HG02943 (cell line): ENCODE data around the gene GAK.

Source experiments
- ATAC-seq: cut with Tn5 transposase; IDR thresholded peaks from one replicate; pipeline ENCODE4 v1.9.1; 2021; ENCODE audit warnings: mild to moderate bottlenecking, low read depth, moderate library complexity; ENCODE audit not compliant: unreplicated experiment

The GAK gene

DNA sequence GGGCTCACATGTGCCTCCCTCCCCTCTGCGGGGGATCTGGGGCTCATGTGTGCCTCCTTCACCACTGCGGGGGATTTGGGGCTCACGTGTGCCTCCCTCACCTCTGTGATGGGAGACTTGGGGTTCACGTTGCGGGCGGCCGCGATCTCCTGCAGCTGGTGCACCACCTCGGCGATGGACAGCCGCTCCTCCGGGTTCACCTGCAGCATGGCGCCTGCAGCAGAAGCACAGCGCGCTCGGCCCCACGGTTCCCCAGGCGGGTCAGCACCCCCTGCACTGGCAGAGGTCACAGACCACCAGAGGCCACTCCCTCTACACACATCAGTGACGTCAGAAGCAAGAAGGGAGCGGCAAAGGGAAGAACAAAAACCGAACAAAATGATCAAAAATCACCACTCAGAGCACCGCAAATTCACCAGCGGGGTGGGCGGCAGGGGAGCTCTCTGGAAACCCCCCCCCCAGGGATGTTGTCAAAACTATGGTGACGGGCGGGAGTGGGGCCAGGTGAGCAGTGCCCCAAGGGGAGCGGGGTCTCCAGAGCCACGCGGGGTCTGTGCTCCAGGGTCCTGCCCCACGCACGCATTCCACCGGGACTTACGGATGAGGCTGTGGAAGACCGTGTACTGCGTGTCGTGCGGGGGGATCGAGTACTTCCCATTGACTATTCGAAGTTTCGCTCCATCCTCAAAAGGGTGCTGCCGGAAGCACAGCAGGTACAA lies 38.7 kb downstream of the GAK start:
- no peak for ATAC-seq

DNA sequence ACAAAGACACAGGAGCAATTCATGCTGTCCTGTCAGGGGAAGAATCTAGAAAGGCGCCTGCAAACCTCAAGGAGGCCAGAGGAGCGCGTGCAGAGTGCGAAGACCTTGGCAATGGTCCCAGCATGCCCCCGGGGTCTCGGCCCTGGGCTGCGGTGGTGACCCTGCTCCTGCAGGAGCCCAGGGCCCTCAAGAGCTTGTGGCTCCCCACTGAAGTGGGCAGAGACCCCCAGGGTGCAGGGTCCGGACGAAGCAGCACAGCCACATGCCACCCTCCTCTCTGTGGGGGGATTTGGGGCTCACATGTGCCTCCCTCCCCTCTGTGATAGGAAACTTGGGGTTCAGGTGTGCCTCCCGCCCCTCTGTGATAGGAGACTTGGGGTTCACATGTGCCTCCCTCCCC lies 39.3 kb downstream of the GAK start:
- no peak for ATAC-seq

DNA sequence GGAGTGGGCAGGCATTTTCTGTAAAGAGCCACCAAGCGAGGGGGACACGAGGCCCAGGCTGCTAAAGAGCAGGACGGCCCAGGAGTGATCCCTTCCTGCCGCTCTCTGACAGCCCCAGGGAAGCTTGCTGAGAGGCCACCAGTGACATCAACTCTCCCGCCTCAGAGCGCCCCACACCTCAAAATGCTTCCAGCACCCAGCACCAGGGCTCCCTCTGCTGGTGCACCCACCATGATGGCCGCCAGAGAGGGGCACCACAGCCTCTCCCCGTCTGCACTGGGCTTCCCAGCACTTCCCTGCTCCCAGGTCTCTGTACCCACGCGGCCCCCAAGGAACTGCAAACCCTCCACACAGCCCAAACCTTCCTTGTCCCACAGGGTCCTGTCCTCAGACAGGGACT lies 40.4 kb downstream of the GAK start:
- ATAC-seq: no peak

DNA sequence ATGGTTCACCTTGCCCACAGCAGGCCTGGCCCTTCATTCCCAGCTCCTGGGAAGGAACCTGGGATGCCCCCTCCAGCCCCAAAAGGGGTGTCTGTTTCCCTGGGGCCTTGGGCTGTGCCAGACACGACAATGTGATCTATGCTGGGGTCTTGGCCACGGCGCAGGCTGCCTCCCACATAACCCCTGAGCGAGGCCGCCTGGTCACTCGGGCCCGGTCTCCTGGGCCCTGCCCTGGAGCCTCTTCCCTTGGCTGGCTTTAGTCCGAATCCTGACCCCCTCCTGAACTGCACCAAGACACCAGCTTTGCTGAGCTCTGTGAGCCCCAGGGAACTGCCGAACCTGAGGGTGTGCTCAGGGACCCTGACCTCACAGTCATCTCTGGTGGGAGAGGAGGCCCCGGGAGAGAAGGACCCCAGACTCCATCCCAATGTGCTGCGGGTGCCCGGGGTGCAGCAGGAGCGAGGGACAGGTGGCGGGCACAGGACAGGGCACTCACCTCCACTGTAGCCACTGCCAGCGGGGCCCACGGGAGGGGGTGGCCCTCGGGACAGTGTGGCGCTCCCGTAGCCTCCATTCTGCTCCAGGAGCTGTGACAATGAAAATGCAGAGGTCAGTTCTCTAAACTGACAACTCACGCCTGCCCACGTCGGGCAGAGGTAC lies 42.0 kb downstream of the GAK start:
- ATAC-seq: no peak

DNA sequence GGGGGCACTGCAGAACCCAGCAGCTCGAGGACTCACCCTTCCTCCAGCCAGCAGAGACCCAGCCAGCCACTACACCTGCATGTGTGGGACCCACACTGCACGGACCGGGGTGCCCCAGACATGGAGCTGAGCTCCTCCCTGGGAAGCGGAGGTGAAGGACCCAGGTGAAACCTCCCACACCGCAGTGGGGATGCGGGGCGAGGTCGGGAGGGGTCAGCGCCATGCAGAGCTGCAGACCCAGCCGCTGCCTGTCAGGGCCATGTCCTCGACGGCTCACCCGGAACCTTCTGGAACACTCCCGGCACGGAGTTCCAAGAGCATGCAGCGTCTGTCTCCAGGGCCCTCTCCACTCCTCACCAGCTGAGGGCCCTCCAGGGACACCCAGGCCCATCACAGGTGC lies 42.6 kb downstream of the GAK start:
- ATAC-seq: no peak

DNA sequence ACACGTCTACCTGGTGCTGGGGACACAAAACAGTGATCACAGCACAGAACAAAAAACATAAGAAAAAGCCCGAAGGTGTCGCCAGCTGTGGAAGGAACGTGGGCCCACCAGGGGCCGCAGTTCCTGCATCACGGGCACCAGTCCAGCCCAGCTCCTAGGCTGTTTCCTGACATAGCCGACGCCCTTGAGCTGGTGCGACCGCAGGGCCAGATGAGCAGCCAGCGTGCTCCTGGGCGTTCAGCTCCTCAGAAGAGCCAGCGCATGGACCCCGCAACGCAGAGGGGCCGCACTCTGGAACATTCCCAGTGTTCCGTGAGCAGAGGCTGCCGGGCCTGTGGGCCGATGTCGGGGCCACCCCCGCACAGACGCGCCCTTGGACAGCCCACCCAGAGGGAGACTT lies 44.1 kb downstream of the GAK start:
- no peak for ATAC-seq

DNA sequence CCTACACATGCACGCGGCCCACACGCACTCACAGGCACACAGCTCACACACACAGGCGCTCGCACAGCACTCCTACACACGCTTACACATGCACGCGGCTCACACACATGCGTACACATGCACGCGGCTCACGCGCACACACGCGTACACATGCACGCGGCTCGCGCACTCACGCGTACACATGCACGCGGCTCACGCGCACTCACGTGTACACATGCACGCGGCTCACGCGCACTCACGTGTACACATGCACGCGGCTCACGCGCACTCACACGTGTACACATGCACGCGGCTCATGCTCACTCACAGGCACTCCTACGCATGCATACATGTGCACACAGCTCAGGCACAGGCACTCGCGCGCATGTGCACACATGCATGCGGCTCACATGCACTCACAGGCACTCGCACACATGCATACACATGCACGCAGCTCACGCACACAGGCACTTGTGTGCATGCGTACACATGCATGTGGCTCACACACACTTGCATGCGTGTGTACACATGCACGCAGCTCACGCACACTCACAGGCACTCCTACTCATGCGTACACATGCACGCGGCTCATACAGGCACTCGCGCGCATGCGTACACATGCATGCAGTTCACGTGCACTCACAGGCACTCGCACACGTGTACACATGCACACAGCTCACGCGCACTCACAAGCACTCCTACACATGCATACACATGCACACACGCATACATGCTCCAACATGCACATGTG lies 44.9 kb downstream of the GAK start:
- no peak for ATAC-seq

DNA sequence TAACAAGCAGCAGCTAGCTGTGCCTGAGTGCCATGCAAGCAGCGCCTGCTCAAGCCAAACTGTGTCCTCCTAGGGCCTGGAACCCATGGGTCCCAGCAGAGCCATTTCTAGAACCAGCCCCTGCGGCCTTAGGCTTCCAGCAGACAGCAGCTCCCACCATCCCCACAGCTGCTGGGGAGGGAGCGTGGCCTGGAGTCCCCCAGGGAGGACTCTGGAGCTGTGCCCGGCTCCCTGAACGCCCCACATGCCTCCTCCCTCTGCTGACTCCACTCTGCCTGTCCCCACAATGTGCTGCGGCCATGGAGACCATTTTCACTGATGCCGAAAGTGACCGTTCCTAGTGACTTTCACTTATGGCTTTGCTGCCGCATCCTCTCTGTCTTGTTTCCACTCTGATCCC lies 45.9 kb downstream of the GAK start:
- no peak for ATAC-seq

DNA sequence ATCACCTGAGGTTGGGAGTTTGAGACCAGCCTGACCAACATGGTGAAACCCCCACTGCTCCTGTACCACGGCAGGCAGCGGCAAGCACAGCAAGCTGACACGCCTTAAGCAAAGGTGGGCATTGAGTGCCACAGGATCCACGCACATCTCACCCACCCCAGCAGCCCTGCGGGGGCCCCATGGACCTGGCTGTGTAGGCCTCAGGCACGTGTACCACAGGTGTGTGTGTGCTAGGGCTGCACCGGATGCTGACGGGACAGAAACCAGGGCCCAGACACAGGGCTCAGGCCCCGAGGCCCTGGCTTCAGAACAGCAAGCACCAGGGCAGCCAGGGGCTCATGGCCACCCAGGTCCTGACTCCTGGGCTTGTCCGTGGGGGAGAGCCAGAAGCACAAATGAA lies 46.8 kb downstream of the GAK start:
- ATAC-seq: no peak

DNA sequence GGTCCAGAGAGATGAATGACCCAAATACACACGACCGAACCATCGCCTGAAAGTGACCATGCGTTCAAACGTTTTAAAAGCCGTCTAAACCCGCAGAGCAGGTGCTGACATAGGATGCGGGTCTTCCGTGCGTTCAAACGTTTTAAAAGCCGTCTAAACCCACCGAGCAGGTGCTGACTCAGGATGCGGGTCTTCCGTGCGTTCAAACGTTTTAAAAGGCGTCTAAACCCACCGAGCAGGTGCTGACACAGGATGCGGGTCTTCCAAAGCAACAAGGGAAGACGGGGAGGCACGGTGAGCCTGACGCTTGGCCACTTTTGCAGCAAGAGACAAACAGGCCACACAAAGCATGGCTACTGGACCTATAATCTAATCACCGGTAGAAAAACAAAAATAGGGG lies 47.2 kb downstream of the GAK start:
- ATAC-seq: no peak

DNA sequence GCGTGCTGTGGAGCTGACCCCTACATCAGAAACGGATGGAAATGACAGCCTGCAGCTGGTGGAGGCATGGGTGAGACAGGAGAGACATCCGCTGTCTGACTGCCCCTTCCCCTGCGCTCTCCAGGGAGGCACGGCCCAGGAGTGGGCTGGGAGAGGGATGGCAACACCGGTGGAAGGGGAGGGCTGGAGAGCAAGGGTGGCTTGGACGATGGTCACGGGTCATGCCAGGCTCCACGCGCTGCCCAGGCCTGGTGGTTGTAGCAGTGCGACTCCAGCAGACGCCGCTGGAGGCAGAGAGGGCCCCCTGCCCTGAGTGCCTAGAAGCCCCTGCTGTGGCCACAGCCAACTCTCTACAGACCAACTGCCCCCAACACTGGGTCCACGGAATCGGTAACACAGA lies 47.9 kb downstream of the GAK start:
- no peak for ATAC-seq

DNA sequence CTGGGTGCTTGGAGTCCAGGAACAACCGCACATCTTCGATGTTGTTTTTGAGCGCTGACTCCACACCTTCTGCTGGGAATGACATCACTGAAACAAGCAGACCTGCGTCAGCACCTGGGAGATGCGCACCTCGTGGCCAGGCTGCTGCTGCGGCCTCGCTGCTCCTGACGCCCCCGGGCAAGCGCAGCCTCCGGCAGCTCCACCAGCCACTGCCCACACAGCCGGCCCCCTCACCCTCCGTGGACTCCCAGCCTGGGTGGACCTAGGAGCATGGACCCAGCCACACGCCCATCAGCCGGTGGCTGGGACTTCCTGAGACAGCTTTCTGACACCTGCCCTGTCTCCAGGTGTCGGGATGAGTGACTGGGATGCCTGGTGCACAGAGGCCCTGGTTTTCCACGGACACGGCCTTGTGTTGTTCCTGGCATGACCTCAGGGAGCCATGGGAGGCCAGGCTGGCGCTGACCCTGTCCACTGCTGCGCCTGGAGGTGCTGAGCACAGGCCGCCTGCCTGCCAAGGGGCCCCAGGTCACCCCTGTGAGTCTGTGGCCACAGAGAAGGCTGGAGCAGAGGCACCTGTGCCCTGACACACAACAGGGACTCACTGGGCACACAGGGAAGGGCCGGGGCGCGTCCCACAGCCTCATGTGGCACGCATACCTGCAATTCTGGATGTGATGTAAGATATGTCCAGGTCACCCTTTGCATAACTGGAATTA lies 48.6 kb downstream of the GAK start:
- ATAC-seq: no peak

DNA sequence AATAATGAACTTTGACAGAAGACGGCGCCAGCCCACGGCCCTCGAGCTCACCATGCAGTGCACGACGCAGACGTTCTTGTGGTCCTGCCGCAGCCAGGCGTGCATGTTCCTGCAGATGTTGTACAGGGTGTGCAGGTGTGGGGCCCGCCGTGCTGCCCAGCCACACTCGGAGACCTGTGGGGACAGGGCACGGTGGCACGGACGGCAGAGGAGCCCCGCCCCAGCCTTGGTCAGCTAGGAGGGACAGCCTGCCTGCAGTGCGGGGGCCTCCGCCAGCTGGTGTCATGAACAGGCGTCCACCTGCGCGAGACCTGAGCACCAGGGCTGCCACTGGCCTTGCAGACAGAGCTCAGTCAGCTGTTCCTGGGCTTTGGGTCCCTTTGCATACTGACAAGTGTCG lies 49.5 kb downstream of the GAK start:
- no peak for ATAC-seq

DNA sequence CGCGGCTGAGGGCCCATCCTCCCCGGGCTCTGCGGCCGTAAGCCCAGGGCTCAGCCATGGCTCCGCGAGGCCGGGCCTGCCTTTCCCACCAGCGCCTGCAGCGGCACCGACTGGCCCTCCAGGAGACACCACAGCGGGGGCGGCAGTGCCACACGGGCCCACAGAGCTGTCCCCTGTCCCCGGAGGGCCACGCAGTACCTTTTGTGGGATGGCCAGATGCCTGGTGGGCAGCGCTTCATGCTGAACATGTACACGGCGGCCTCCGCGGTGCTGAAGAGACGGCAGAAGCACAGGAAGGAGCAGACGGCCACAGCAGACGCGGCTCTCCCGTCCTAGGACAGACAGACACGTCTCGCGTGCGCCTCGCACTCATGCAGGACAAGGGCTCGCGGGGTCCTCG lies 50.4 kb downstream of the GAK start:
- ATAC-seq: no peak

DNA sequence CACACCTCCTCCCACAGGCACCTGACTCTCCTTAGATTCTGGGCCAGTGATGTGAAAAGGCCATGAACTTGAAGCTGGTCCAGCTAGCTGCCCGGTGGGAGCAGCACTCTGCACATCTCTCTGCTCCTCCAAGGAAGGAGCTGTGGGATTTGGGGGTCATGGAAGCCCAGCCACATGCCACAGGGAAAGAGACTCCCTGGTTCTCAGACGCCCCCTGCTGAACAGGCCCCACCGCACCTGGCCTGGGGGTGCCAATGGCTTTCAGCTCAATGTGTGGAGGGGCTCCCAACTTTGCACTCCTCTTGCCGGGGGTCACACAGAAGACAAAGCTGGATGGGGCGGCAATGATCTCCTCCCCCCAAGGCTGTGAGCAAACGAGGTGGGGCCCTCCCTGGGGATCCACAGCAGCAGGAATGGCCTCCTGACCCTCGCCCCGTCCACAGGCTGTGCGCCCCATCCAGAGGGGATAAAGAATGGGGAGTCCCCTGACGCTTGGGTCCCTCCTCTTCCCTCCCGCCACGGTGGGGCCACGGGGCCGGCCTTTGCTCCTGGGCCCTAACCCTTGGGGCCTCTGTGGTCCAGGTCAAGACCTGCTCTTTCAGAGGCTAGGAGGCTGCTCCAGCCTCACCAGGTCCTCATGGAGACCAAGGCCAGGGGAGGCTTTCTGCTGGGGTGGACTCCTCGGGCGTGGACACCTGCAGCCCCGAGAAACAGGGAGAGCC lies 51.3 kb downstream of the GAK start:
- ATAC-seq: no peak

DNA sequence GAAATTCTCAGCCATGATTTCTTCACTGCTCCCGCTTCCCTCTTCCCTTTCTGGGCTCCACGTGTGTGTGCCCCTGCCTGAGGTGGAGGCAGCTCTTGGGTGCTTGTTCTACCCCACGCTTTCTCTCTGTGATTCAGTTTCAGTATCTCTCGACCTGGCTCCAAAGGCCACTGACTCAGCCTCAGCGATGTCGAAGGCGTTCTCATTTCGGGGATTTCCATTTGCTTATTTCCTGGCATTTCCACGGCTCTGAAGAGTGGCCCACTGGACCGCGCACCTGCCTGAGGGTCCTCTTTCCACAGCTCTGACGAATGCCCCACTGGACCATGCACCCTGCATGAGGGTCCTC lies 52.4 kb downstream of the GAK start:
- ATAC-seq: no peak

DNA sequence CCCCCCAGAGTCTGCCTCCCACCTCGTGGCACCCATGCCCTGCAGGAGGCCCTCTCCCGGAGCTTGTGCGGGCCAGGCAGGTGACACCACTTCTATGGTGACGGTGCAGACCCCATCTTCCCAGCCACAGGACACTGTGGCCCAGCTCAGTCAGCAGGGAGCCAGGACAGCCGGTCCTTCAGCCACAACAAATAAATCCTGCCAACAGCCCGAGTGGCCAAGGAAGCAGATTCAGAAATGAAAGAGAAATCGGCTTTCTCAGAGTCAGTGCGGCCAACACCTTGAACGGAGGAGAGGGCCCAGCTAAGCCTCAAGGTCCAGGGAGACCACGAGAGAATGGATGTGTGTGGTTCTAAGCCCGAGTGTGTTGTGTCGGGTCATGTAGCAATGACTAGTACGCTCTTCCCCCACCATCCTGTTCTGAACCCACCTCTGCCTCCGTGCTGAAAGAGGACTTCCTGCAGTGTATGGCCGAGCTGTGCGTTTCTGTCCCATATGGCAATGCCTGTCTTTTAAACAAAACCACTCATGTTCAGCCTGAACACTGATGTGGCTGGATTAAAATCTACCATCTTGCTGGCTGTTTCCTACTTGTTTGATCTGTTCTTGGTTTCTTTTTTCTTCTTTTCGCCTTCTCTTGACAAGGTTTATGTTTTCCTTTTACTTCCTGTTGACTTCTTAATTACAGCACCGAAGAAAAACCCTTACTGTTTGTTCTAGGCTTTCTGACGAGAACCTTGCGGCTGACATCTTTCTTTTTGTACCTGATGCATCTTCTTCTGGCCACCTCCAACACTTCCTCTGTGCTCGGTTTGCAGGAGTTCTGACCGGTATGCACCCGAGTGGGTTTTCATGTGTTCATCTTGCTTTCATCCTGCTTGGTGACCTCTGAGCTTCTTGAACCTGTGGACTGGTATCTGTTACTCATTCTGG lies 53.1 kb downstream of the GAK start:
- no peak for ATAC-seq

DNA sequence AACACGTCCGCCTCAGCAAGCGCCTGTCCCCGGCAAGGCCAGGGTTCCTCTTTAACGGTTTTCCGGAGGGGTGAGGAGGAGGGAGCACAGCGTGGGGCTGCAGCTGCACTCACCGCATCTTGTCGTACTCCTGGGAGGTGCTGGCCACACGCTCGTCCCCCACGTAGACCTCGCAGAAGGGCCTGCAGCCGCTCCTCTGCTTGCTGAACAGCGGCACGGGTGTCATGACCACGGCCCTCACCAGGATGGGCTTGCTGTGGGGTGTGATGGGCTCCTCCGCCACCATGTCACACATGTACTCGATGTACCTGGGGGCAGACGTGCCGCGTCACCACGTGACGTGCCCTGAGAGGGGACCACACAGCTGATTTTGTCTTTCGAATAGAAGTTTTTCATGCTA lies 54.6 kb downstream of the GAK start:
- ATAC-seq: no peak

DNA sequence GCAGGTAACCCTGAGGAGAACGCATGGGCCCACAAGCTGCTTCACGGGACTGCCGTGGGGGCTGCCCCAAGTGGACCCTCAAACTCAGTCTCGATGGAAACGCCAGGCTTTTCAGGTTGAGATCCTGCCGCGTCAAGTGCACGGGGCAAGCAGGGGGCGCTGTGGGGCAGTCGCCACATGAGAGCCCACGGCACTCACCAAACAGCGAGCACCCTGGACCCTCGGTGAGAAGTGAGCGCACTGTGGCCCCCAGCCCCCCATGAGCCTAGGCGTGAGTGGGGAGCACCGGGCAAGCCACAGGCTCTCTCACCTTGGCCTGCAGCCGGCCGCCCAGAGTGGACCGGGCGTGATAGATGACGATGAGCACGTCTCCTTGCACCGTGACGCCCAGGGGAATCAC lies 55.3 kb downstream of the GAK start:
- no peak for ATAC-seq
